IPS-18c (cell line): ENCODE measurements around the gene C16orf74.

Experiments
- H3K4me3 ChIP-seq: 2 replicates; pipeline ENCODE4 v1.7.0; 2013; ENCODE audit warnings: low read depth, mild to moderate bottlenecking, low read length, moderate library complexity; ENCODE audit not compliant: insufficient read depth
- H3K9me3 ChIP-seq: one replicate; pipeline ENCODE4 v1.6.1; 2013; ENCODE audit warnings: mild to moderate bottlenecking, low read length, moderate library complexity; ENCODE audit not compliant: control insufficient read depth, insufficient read depth

C16orf74 gene

GRCh38 chr16:85733155-85733838 is 17.6 kb downstream of the C16orf74 start:
- Histone ChIP-seq H3K4me3 (no peak overlapping the region), H3K9me3 (no peaks in the 10 kb centered on the region)

GRCh38 chr16:85731179-85731578 is 19.7 kb downstream of the C16orf74 start:
- Histone ChIP-seq H3K9me3 (no peaks in the 10 kb centered on the region), H3K4me3 (no peak overlapping the region)

DNA sequence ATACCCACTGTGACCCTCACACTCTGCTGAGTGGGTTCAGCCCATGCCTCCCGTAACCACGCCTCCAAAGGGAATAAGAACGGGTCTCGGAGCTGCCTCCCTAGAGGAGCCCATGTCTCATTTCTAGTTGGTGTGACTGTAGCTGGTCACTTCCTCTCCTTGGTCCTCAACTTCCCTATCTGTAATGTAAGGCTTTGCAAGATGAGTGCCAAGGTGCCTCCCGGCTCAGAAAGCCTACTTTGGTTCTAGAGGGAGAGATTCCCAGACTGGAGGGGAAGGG is 20.8 kb downstream of the C16orf74 start:
- H3K9me3 ChIP-seq, result no peaks in the 10 kb centered on the region
- H3K4me3 ChIP-seq, result no peak overlapping the region

GRCh38 chr16:85729452-85730185 is 21.3 kb downstream of the C16orf74 start:
- H3K9me3 ChIP-seq, result no peaks in the 10 kb centered on the region
- no peak overlapping the region for H3K4me3 ChIP-seq

DNA sequence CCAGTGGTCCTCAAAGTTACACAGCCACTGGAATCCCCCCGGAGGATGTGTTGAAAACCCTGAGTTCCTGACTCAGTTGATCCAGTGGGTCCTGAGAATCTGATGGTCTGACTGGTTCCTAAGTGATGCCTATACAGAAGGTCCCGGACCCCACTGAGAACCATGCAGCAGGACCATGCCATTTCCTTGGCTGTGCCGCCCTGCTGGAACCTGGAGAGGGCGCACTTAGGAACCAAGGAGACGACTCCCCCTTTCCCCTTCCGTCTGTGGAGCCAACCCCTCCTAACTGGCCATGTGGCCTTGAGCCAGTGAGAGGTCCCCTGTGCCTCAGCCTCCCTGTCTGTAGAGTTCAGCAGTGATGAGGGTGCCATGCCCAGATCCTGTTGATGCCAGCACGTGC is 22.0 kb downstream of the C16orf74 start:
- H3K9me3 ChIP-seq, result no peaks in the 10 kb centered on the region

GRCh38 chr16:85724936-85725335 is 26.0 kb downstream of the C16orf74 start:
- H3K9me3 ChIP-seq, result no peaks in the 10 kb centered on the region
- no peak overlapping the region for H3K4me3 ChIP-seq

More for the DNA sequence above, 22.0 kb downstream of the C16orf74 start:
- no peak overlapping the region for H3K4me3 ChIP-seq

DNA sequence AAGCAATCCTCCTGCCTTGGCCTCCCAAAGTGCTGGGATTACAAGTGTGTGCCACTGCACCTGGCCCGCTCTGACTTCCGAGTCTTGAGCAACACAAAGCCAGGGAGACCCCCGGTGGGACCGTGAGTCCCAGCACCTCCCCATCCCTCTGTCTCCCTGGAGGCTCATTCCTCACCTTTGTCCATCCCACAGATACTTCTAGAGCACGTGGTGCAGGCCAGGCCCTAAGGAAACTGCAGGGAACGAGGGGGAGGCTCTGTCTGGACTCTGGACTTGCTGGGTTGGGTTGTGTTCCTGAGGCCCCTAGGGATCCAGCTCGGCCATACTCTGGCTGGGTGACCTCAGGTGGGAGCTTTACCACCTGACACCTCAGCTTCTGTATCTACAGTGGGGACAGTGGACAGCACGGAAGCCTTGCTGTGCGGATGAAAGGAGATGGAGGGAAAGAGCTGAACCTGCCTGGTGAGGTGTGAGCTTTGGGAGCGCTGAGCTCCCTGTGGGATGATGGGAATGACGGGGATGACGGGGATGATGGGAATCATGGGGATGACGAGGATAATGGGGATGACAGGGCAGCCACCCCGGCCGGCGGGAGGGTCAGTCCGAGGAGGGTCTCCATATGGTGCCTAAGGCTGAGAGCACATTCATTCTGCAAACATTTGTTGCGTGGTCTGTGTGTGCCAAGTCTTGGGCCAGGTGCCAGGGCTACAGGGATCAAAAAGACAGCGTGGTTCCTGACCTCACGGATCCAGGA is 26.6 kb downstream of the C16orf74 start:
- Histone ChIP-seq H3K9me3 (no peaks in the 10 kb centered on the region), H3K4me3 (no peak overlapping the region)

- no peaks in the 10 kb centered on the region for H3K9me3 ChIP-seq
- no peak overlapping the region for H3K4me3 ChIP-seq
Measured at GRCh38 chr16:85722128-85722893, 28.6 kb downstream of the C16orf74 start.

- no peak overlapping the region for H3K4me3 ChIP-seq
Measured at GRCh38 chr16:85720302-85720637, 30.6 kb downstream of the C16orf74 start.

DNA sequence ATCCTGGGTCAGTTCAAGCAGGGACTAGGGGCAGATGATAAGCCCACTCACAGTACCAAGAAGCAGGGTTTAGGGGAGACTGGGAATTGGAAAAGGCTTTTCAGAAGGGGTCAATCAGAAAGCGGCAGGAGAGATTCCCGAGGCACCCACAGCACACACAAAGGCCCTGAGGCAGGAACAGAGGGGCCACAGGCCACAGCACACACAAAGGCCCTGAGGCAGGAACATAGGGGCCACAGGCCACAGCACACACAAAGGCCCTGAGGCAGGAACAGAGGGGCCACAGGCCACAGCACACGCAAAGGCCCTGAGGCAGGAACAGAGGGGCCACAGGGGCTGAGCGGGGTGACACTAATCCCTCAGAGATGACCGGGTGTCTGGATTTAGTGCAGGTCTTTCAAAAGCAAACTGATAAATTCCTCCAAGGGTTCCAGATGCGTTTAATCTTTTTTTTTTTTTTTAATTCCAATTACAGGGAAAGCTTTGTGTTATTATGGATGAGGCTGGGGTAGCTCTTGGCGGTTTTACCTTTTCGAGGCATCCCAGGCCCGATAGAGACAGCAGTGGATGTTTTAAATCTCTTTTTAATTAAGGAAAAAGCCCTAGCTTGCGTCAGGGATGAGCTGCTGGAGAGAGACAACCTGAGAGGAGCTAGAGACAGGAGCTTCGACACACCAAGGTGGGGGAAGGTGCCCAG is 31.1 kb downstream of the C16orf74 start:
- no peaks in the 10 kb centered on the region for H3K9me3 ChIP-seq
- H3K4me3 ChIP-seq, result no peak overlapping the region

More at GRCh38 chr16:85720302-85720637, 30.6 kb downstream of the C16orf74 start:
- no peaks in the 10 kb centered on the region for H3K9me3 ChIP-seq

GRCh38 chr16:85718682-85719081 is 32.2 kb downstream of the C16orf74 start:
- no peak overlapping the region for H3K4me3 ChIP-seq
- H3K9me3 ChIP-seq, result no peaks in the 10 kb centered on the region

DNA sequence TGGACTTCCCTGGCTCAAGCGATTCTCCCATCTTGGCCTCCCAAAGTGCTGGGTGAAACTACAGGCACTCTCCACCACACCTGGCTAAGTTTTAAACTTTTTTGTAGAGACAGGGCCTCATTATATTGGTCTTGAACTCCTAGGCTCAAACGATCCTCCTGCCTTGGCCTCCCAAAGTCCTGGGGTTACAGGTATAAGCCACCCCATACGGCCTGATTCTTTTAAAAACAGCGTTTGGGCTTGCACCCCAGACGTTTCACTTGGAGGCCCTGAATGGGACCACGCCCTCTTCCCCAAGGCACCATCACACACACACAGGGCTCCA is 32.8 kb downstream of the C16orf74 start:
- Histone ChIP-seq H3K4me3 (no peak overlapping the region), H3K9me3 (no peaks in the 10 kb centered on the region)

DNA sequence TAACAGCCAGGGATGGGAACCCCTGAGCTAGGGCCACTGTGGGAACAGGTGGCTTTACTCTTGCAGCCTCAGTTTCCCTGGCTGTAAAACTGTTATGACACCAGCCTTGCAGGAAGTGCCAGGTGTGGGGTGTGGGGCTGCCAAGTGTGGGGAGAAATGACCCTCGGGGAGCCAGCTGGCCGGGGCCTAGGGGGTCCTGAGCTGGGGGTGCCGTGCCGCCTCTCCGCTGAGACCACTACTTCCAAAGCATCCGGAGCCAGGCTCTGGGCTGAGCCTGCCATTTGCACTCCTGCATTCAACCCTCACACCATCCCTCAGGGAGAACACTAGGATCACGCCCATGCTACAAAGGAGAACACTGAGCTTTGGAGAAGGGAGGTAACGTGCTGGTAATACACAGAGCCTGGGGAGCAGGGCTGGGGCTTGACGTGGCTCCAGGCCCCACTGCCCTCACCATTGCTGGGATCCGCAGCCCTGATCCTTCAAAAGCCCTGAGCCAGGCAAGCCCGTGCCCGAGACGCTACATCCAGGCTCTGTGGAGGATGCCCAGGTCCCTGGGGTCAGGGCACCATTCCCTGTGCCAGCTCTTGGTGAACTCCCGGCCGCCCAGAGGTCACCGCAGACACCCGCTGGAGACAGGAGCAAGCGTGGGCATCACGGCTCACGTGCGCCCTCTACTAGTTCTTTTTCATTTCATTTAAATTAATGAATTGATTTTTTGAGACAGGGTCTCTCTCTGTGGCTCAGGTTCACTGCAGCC is 33.3 kb downstream of the C16orf74 start:
- H3K9me3 ChIP-seq, result no peaks in the 10 kb centered on the region

DNA sequence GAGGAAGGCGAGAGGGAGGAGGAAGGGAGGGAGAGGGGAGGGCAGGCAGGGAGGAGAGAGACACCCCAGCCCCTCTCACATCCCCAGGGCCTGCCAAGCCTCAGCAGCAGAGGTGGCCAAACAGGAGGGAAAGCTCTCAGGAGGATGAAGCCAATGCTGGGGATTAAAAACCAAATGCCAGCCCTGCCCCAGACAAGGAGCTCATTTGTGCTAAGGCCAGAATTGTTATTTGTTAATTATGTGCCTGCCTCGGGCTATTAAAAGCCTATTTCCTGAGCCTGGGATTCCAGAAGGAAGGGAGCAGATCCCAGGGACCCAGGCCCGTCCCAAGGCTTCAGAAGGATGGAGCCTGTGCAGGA is 34.2 kb downstream of the C16orf74 start:
- Histone ChIP-seq H3K9me3 (peaks cover 2% of the 10 kb centered on the region), H3K4me3 (no peak overlapping the region)

More for the DNA sequence above, 33.3 kb downstream of the C16orf74 start:
- no peak overlapping the region for H3K4me3 ChIP-seq

- H3K4me3 ChIP-seq, result no peak overlapping the region; the same call in 1 of the 2 replicates
- peaks cover 3% of the 10 kb centered on the region for H3K9me3 ChIP-seq
Measured at GRCh38 chr16:85716022-85716679, 34.7 kb downstream of the C16orf74 start.
